Measurements from ENCODE around the gene CACNA1E. TPM values are rescaled to one million over a fixed set of nuclear protein-coding genes. Genes with fewer than 3 reads are reported as not detected.
A peak's percentile ranks its signal among the peaks of the same experiment; 100 is the strongest.

Gene CACNA1E
- total and polyA plus RNA-seq, 2 experiments from 2014 or later, result 1.1 to 1.7 TPM

DNA sequence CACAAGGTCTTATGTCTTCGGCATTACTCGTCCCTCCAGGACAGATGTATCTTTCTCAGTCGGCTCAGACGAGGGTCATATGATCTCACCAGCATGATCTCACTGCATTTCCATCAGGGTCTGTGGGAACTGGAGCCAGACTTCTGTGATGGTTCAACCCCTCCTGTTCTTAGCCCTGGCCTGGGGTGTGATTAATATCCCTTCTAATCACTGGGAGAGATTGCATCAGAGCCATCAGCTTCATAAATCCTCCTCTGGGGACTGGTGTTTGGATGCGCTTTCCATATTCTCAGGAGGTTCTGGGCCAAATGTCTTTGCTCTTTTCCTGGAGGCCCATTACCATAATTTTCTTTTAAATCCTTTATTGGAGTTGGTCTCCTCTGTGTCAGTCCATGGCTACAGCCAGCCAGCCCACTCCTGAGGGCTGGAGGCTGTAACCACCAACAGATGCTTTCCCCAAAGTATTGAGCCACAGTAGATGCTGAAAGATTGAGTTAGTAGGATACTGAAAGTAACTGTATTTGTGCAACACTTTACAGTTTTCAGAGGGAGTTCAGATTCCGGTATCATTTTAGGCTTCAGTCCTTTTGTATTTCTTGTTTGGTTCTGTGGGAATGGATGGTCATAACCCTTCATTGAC lies 20.0 kb downstream of the CACNA1E start:
- Histone ChIP-seq H3K4me1 (ENCODE audit: insufficient read depth) (peaks cover 6% of the 10 kb centered on the region), H3K36me3 (replicated peaks; ENCODE audit: insufficient read depth, low read depth) (no peaks in the 10 kb centered on the region), H4K20me1 (ENCODE audit: insufficient read depth, poor library complexity, severe bottlenecking) (no peaks in the 10 kb centered on the region), H3K4me2 (no peak overlapping the region), H3K9me3 (ENCODE audit: low read depth) (no peaks in the 10 kb centered on the region), H3K27ac (no peak overlapping the region), H2AFZ (no peak overlapping the region), H3K27me3 (no peaks in the 10 kb centered on the region), H3K4me3 (no peak overlapping the region), H3K9me2 (replicated peaks; ENCODE audit: insufficient read depth) (no peaks in the 10 kb centered on the region), H3K79me2 (no peaks in the 10 kb centered on the region)
- 66% methylated on average over 6 of the region's 6 CpGs for WGBS (ENCODE audit: low lambda C conversion rate, missing lambda C conversion rate)
- no peak for DNase-seq (ENCODE audit: low spot score)
- no peak for TF ChIP-seq EZH2phosphoT487 (IDR thresholded peaks at IDR 0.05; ENCODE audit: low read depth, severe bottlenecking, unreplicated experiment)
- TF ChIP-seq, protein P1, sequence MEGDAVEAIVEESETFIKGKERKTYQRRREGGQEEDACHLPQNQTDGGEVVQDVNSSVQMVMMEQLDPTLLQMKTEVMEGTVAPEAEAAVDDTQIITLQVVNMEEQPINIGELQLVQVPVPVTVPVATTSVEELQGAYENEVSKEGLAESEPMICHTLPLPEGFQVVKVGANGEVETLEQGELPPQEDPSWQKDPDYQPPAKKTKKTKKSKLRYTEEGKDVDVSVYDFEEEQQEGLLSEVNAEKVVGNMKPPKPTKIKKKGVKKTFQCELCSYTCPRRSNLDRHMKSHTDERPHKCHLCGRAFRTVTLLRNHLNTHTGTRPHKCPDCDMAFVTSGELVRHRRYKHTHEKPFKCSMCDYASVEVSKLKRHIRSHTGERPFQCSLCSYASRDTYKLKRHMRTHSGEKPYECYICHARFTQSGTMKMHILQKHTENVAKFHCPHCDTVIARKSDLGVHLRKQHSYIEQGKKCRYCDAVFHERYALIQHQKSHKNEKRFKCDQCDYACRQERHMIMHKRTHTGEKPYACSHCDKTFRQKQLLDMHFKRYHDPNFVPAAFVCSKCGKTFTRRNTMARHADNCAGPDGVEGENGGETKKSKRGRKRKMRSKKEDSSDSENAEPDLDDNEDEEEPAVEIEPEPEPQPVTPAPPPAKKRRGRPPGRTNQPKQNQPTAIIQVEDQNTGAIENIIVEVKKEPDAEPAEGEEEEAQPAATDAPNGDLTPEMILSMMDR (IDR thresholded peaks at IDR 0.05; ENCODE audit: poor library complexity), result no peak
- no peak for TF ChIP-seq EZH2 (IDR thresholded peaks at IDR 0.05; ENCODE audit: borderline replicate concordance)

DNA sequence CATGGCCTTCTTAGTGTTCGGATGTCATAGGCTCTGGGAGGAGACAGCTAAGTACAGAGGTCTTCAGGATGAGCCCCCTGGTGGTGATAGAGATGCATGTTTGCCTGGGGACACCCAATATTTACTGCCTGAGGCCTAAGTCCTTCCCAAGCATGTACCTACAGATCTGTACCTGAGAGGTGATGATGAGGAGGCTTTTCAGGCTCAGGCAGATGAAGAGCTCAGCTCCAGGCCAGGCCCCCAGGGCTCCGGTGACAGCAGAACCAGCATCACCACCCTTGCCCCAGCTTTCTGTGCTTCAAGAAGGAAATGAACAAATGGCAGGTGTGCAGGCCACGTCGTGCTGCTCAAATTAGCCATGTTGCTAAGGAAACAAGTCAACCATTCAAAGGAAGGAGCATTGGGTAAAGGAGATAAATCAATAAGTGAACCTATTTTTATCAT lies 21.1 kb downstream of the CACNA1E start:
- H4K20me1 ChIP-seq (ENCODE audit: insufficient read depth, poor library complexity, severe bottlenecking), result no peaks in the 10 kb centered on the region
- 80% methylated on average over 4 of the region's 4 CpGs for WGBS (ENCODE audit: low lambda C conversion rate, missing lambda C conversion rate)
- no peaks in the 10 kb centered on the region for H3K27me3 ChIP-seq
- no peak overlapping the region for H2AFZ ChIP-seq
- H3K27ac ChIP-seq, result no peak overlapping the region
- no peaks in the 10 kb centered on the region for H3K9me3 ChIP-seq (ENCODE audit: low read depth)
- H3K36me3 ChIP-seq (replicated peaks; ENCODE audit: insufficient read depth, low read depth), result no peaks in the 10 kb centered on the region
- peaks cover 6% of the 10 kb centered on the region for H3K4me1 ChIP-seq (ENCODE audit: insufficient read depth)
- no peak overlapping the region for H3K4me3 ChIP-seq
- peak; percentile 55 for DNase-seq (ENCODE audit: low spot score)
- no peaks in the 10 kb centered on the region for H3K9me2 ChIP-seq (replicated peaks; ENCODE audit: insufficient read depth)
- no peaks in the 10 kb centered on the region for H3K79me2 ChIP-seq
- no peak for TF ChIP-seq EZH2 (IDR thresholded peaks at IDR 0.05; ENCODE audit: borderline replicate concordance)
- TF ChIP-seq, protein P1 (IDR thresholded peaks at IDR 0.05; ENCODE audit: poor library complexity), result peak; percentile 25
- no peak overlapping the region for H3K4me2 ChIP-seq

DNA sequence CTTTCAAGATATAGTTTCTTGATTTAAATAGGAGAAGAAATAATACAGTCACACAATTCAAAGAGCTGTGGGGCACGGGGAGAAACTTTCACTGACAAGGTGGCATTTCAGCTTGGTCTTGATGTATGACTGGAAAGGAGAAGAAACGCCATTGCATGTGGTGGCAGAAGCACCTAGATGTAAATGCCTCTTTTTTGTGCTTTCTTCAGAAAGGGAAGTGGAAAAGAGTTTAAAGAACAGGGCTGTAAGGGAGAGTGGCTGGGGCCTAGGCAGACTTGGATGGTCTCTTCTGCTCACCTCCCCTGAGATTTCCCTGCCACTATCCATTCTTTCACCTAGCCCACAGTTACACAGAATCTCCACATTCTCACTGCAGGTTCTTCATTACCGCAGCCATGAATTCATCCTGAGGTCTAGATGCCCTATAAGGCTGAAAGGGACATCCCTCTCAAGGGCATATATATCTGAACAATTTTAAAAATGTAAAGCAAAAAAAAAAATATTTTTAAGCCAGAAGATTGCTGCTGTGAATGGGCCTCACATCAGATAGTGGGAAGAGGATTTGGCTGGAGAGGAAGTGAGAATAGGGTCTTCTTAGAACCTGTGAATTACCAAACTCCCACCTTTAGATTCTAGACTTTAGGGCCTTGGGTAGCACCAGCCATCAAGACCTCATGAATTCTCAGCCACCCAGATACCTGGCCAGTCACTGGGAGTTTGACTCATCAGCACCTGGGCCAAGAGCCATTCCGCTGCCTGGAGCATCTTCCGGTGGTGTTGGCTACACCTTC lies 23.4 kb downstream of the CACNA1E start:
- no peak for DNase-seq (ENCODE audit: low spot score)
- Histone ChIP-seq H3K36me3 (replicated peaks; ENCODE audit: insufficient read depth, low read depth) (no peaks in the 10 kb centered on the region), H3K4me2 (no peak overlapping the region), H3K4me1 (ENCODE audit: insufficient read depth) (no peaks in the 10 kb centered on the region), H2AFZ (no peak overlapping the region), H3K9me3 (ENCODE audit: low read depth) (no peaks in the 10 kb centered on the region), H3K79me2 (no peaks in the 10 kb centered on the region), H3K4me3 (no peak overlapping the region), H3K27me3 (no peaks in the 10 kb centered on the region), H3K9me2 (replicated peaks; ENCODE audit: insufficient read depth) (no peaks in the 10 kb centered on the region), H3K27ac (no peak overlapping the region), H4K20me1 (ENCODE audit: insufficient read depth, poor library complexity, severe bottlenecking) (no peaks in the 10 kb centered on the region)
- TF ChIP-seq EZH2 (IDR thresholded peaks at IDR 0.05; ENCODE audit: borderline replicate concordance), result no peak
- TF ChIP-seq, protein P1 (IDR thresholded peaks at IDR 0.05; ENCODE audit: poor library complexity), result no peak
- no peak for TF ChIP-seq EZH2phosphoT487 (IDR thresholded peaks at IDR 0.05; ENCODE audit: low read depth, severe bottlenecking, unreplicated experiment)
- 88% methylated on average over 5 of the region's 5 CpGs for WGBS (ENCODE audit: low lambda C conversion rate, missing lambda C conversion rate)

Data from hepatocyte (in vitro differentiated cells).